ENCODE measurements around the gene CRYBG1.

DNA sequence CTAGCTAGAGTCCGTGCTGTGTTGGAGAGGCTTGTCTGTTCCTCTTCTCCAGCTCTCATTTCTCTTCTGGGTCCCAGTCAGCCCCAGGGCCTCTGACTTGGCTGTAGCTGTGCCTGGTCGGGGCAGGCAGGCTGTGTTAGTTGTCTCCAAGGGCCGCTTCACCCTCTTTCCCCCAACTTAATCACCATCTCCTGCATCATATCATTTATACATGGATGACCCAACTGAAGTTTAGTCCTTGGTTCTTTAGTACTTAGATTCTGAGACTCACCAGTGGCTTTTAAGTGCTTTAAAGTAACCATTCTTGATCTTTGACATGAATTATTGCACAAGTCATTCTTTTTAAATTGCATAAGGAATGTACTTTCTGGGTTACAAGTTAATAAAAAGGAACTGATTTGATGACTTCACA, 141.4 kb downstream of the CRYBG1 start:
- TF ChIP-seq, protein P1, sequence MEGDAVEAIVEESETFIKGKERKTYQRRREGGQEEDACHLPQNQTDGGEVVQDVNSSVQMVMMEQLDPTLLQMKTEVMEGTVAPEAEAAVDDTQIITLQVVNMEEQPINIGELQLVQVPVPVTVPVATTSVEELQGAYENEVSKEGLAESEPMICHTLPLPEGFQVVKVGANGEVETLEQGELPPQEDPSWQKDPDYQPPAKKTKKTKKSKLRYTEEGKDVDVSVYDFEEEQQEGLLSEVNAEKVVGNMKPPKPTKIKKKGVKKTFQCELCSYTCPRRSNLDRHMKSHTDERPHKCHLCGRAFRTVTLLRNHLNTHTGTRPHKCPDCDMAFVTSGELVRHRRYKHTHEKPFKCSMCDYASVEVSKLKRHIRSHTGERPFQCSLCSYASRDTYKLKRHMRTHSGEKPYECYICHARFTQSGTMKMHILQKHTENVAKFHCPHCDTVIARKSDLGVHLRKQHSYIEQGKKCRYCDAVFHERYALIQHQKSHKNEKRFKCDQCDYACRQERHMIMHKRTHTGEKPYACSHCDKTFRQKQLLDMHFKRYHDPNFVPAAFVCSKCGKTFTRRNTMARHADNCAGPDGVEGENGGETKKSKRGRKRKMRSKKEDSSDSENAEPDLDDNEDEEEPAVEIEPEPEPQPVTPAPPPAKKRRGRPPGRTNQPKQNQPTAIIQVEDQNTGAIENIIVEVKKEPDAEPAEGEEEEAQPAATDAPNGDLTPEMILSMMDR (IDR thresholded peaks at IDR 0.05): no peak
- no peak for TF ChIP-seq EZH2 (IDR thresholded peaks at IDR 0.05; ENCODE audit: borderline replicate concordance, insufficient read depth, low read depth, low read length, poor library complexity, severe bottlenecking)

Measured in B cell (primary cell).